ENCODE measurements around the gene EVI5. TPM values are rescaled to one million over a fixed set of nuclear protein-coding genes. Genes with fewer than 3 reads are reported as not detected.

Gene EVI5
- polyA plus RNA-seq, 2 of the 4 experiments (the other 2 are of a cell fraction) = 10.2 to 10.4 TPM

- ChIA-PET POLR2A (no interaction called here), CTCF (no interaction called here)
- ATAC-seq (no peak), DNase-seq (ENCODE audit: low read depth in 1 of 2, low spot score in 1 of 2) (no peak), FAIRE-seq (no peak)
- TF ChIP-seq PHF8 (IDR thresholded peaks at IDR 0.05; ENCODE audit: borderline replicate concordance, low read depth) (no peak), TP53 (CRISPR knock-in tag; IDR thresholded peaks at IDR 0.05) (no peak), HDAC2 (IDR thresholded peaks at IDR 0.05) (no peak), RNF2 (IDR thresholded peaks at IDR 0.05; ENCODE audit: borderline replicate concordance, low read depth) (no peak), MYC (IDR thresholded peaks at IDR 0.05; ENCODE audit: borderline replicate concordance, low read length) (no peak), CHD4 (IDR thresholded peaks at IDR 0.05; ENCODE audit: borderline replicate concordance) (no peak), KDM5A (IDR thresholded peaks at IDR 0.05) (no peak), SMC3 (IDR thresholded peaks at IDR 0.05) (no peak), PBX3 (IDR thresholded peaks at IDR 0.05) (no peak), BCL3 (IDR thresholded peaks at IDR 0.05) (no peak), RAD21 (conservative IDR thresholded peaks at IDR 0.05 in 1 of 2, IDR thresholded peaks at IDR 0.05 in 1 of 2) (no peak), POLR2AphosphoS2 (conservative IDR thresholded peaks at IDR 0.05; ENCODE audit: low read length) (no peak)
- peaks cover 1% of the 10 kb centered on the region; the same call in 1 of the 3 replicates for H3K4me1 ChIP-seq
- no peak overlapping the region for H3K4me2 ChIP-seq
- H3K9me3 ChIP-seq = no peaks in the 10 kb centered on the region
- H3K4me3 ChIP-seq = no peak overlapping the region
- H3K27ac ChIP-seq = no peak overlapping the region
Observed at GRCh38 chr1:92797297-92797696, 12.4 kb upstream of the EVI5 start.

- peaks cover 7% of the 10 kb centered on the region; the same call in 1 of the 3 replicates for H3K4me1 ChIP-seq
- no peaks in the 10 kb centered on the region for H3K9me3 ChIP-seq
- H3K4me3 ChIP-seq = no peak overlapping the region
- no peak for FAIRE-seq
- WGBS (ENCODE audit: missing lambda C conversion rate) = 88% methylated on average over 4 of the region's 4 CpGs
- no peak for ATAC-seq
- CTCF ChIA-PET = no interaction called here
- POLR2A ChIA-PET = no interaction called here
- DNase-seq (ENCODE audit: low read depth in 1 of 2, low spot score in 1 of 2) = no peak
- H3K4me2 ChIP-seq = no peak overlapping the region
- TF ChIP-seq HMGXB4 (CRISPR knock-in tag; IDR thresholded peaks at IDR 0.05; ENCODE audit: borderline replicate concordance) = no peak
- no peak for TF ChIP-seq ELK1 (IDR thresholded peaks at IDR 0.05; ENCODE audit: low read depth, low read length)
- no peak for TF ChIP-seq HES2 (IDR thresholded peaks at IDR 0.05)
- TF ChIP-seq RFX5 (IDR thresholded peaks at IDR 0.05) = no peak
- TF ChIP-seq RNF2 (IDR thresholded peaks at IDR 0.05; ENCODE audit: borderline replicate concordance, low read depth) = no peak
- TF ChIP-seq SMC3 (IDR thresholded peaks at IDR 0.05) = no peak
- TF ChIP-seq HOXB13 (CRISPR knock-in tag; IDR thresholded peaks at IDR 0.05; ENCODE audit: low read depth) = no peak
- no peak for TF ChIP-seq KDM1A (IDR thresholded peaks at IDR 0.05; ENCODE audit: low read depth)
- no peak for TF ChIP-seq KDM5A (IDR thresholded peaks at IDR 0.05)
- TF ChIP-seq HOXA7 (CRISPR knock-in tag; IDR thresholded peaks at IDR 0.05) = no peak
- TF ChIP-seq GATA3 (IDR thresholded peaks at IDR 0.05; ENCODE audit: borderline replicate concordance) = no peak
- TF ChIP-seq FOSL2 (IDR thresholded peaks at IDR 0.05) = no peak
- no peak for TF ChIP-seq FOSL2 (CRISPR knock-in tag; IDR thresholded peaks at IDR 0.05)
- TF ChIP-seq CHD2 (IDR thresholded peaks at IDR 0.05; ENCODE audit: low read length, partially characterized antibody) = no peak
- TF ChIP-seq EHF (CRISPR knock-in tag; IDR thresholded peaks at IDR 0.05) = no peak
- no peak for TF ChIP-seq CTCF (IDR thresholded peaks at IDR 0.05)
- no peak for TF ChIP-seq MAX (IDR thresholded peaks at IDR 0.05)
- no peak for TF ChIP-seq POLR2AphosphoS2 (conservative IDR thresholded peaks at IDR 0.05; ENCODE audit: low read length)
- no peak overlapping the region for H3K27ac ChIP-seq
Observed at GRCh38 chr1:92795166-92795565, 10.3 kb upstream of the EVI5 start.
